Endothelial cell of umbilical vein (primary cell): ENCODE data around the gene RAP1GAP2.

Source experiments
- CTCF ChIP-seq, 2 donors: IDR thresholded peaks; 1 replicate in 1 of 2; 2 replicates in 1 of 2; pipeline ENCODE4 v1.5.1; 2011; ENCODE audit warnings: low read length in 2 of 2, mild to moderate bottlenecking in 2 of 2, moderate library complexity in 2 of 2, control low read depth in 1 of 2, inconsistent platforms in 1 of 2, low read depth in 1 of 2; ENCODE audit not compliant: insufficient read depth in 1 of 2; ENCODE audit errors: extremely low read depth in 1 of 2
- EZH2 ChIP-seq: IDR thresholded peaks from 2 replicates; pipeline ENCODE4 v1.6.1; 2012; ENCODE audit warnings: borderline replicate concordance, low read depth, mild to moderate bottlenecking, moderate library complexity, low read length, inconsistent platforms; ENCODE audit not compliant: severe bottlenecking
- FOS ChIP-seq: IDR thresholded peaks from 2 replicates; pipeline ENCODE4 v1.6.1; 2011; ENCODE audit warnings: mild to moderate bottlenecking, low read length, moderate library complexity, borderline replicate concordance; ENCODE audit not compliant: insufficient read depth
- GATA2 ChIP-seq: IDR thresholded peaks from 2 replicates; pipeline ENCODE4 v1.7.0; 2011; ENCODE audit warnings: low read depth, mild to moderate bottlenecking, moderate library complexity, mixed read lengths, low read length; ENCODE audit not compliant: insufficient read length, insufficient read depth
- JUN ChIP-seq: IDR thresholded peaks from 2 replicates; pipeline ENCODE4 v1.6.1; 2011; ENCODE audit warnings: borderline replicate concordance, low read depth; ENCODE audit not compliant: insufficient read length, insufficient read depth
- MAX ChIP-seq: IDR thresholded peaks from 2 replicates; pipeline ENCODE4 v1.6.1; 2011; ENCODE audit not compliant: insufficient read depth, insufficient read length
- MYC ChIP-seq: IDR thresholded peaks from one replicate; pipeline ENCODE4 v1.6.1; 2011; ENCODE audit warnings: mild to moderate bottlenecking, low read depth, low read length
- POLR2A ChIP-seq: IDR thresholded peaks from 2 replicates; pipeline ENCODE4 v1.6.1; 2012; ENCODE audit warnings: low read depth, mild to moderate bottlenecking, control low read depth, low read length
- POLR2AphosphoS5 ChIP-seq: IDR thresholded peaks from 2 replicates; pipeline ENCODE4 v1.6.1; 2012; ENCODE audit warnings: low read depth, mild to moderate bottlenecking, control low read depth, low read length, moderate library complexity; ENCODE audit not compliant: insufficient read depth

GRCh38 chr17:3017936-3018335 is 221.7 kb downstream of the RAP1GAP2 start:
- TF ChIP-seq CTCF (IDR thresholded peaks at IDR 0.05; ENCODE audit: extremely low read depth in 1 of 2, insufficient read depth in 1 of 2, low read depth in 1 of 2, low read length in 2 of 2) (no peak), POLR2A (no peak), GATA2 (no peak), MAX (no peak), POLR2AphosphoS5 (no peak), JUN (no peak), EZH2 (no peak), FOS (no peak), MYC (no peak)
